Activated naive CD8-positive, alpha-beta T cell (primary cell): ENCODE measurements around the gene CEP97.
"Not testable (repeated sequence)": the region's sequence is repeated elsewhere in the genome, so short reads cannot be mapped to it uniquely, and the experiment has no call there.

ENCODE experiments used
- H3K27ac Mint-ChIP-seq: one replicate; pipeline ENCODE4 v1.8.0; 2021; ENCODE audit warnings: mixed read lengths
- H3K27me3 Mint-ChIP-seq: one replicate; pipeline ENCODE4 v1.8.0; 2021; ENCODE audit warnings: mixed read lengths
- H3K36me3 Mint-ChIP-seq: one replicate; pipeline ENCODE4 v1.8.0; 2021; ENCODE audit warnings: mixed read lengths
- H3K4me1 Mint-ChIP-seq: one replicate; pipeline ENCODE4 v1.8.0; 2021; ENCODE audit warnings: low read depth, mixed read lengths
- H3K4me3 Mint-ChIP-seq: one replicate; pipeline ENCODE4 v1.8.0; 2021; ENCODE audit warnings: mild to moderate bottlenecking, mixed read lengths
- H3K9me3 Mint-ChIP-seq: one replicate; pipeline ENCODE4 v1.8.0; 2021; ENCODE audit warnings: low read depth, mixed read lengths

Gene CEP97

DNA sequence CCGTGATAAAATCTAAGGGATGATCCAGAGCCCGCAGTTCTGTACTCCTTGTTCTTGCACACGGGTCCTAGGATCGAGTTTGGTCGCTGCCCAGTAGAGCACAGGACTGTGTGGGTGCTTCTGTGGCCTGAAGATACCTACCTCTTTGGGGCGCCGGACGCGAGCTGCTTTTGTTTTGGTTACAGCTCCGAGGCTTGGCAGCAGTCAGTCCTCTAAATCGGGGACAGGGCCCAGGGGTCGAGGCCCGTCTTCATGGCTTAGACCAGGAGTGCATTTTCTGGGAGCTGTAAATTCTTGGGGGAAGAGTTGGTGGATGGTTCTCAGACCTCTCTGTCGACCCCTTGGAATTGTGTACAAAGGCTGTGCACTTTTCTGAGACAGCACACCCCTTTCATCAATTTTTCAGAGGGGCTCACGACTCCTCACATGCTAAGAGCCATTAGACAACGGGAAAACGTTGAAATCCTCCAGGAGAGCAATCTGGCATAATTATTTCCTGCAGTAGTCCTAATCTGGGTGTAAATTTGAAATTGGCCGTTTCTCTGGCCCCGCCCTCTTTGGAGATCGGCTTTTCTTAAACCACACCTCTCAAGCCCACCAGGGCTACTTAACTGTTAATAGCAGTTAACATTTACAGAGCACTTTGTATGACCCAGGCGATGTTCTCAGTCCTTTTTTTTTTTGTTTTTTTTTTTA, 928 bp downstream of the CEP97 start:
- peak overlapping the region; percentile 97 for H3K27ac Mint-ChIP-seq
- H3K9me3 Mint-ChIP-seq, result no peaks in the 10 kb centered on the region
- H3K4me1 Mint-ChIP-seq, result peaks cover 40% of the 10 kb centered on the region
- H3K27me3 Mint-ChIP-seq, result no peaks in the 10 kb centered on the region
- peaks cover 6% of the 10 kb centered on the region for H3K36me3 Mint-ChIP-seq
- peak overlapping the region; percentile 97 for H3K4me3 Mint-ChIP-seq

GRCh38 chr3:101725890-101726275, 1.5 kb downstream of the CEP97 start:
- H3K36me3 Mint-ChIP-seq, result peaks cover 6% of the 10 kb centered on the region
- no peaks in the 10 kb centered on the region for H3K27me3 Mint-ChIP-seq
- peaks cover 36% of the 10 kb centered on the region for H3K4me1 Mint-ChIP-seq
- H3K4me3 Mint-ChIP-seq, result peak overlapping the region; percentile 97
- H3K9me3 Mint-ChIP-seq, result no peaks in the 10 kb centered on the region
- peak overlapping the region; percentile 46 for H3K27ac Mint-ChIP-seq

GRCh38 chr3:101729586-101729985, 5.2 kb downstream of the CEP97 start:
- Mint-ChIP-seq H3K4me1 (peaks cover 11% of the 10 kb centered on the region), H3K36me3 (peaks cover 16% of the 10 kb centered on the region), H3K27ac (no peak overlapping the region), H3K27me3 (no peaks in the 10 kb centered on the region), H3K9me3 (no peaks in the 10 kb centered on the region), H3K4me3 (no peak overlapping the region)

DNA sequence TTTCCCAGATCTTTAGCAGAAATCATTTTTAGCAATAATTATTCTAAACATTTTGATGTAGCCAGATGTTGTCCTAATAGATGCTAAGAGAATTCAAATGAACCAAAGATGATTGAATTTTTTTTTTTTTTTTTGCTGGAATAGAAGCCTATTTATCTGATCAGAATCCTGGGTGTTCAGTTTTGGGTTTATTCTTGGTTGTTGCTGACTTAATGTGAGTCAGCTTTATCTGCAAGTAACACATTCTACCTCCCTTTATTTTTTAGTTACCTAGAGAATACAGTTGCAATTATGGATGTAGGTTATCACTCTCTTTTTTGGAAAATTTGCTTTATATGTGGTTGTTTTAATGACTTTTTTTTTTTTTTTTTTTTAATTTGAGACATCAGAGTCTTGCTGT, 6.4 kb downstream of the CEP97 start:
- peaks cover 6% of the 10 kb centered on the region for H3K4me1 Mint-ChIP-seq
- no peaks in the 10 kb centered on the region for H3K27me3 Mint-ChIP-seq
- H3K9me3 Mint-ChIP-seq, result no peaks in the 10 kb centered on the region
- H3K4me3 Mint-ChIP-seq, result no peak overlapping the region
- H3K36me3 Mint-ChIP-seq, result peaks cover 21% of the 10 kb centered on the region
- H3K27ac Mint-ChIP-seq, result no peak overlapping the region

DNA sequence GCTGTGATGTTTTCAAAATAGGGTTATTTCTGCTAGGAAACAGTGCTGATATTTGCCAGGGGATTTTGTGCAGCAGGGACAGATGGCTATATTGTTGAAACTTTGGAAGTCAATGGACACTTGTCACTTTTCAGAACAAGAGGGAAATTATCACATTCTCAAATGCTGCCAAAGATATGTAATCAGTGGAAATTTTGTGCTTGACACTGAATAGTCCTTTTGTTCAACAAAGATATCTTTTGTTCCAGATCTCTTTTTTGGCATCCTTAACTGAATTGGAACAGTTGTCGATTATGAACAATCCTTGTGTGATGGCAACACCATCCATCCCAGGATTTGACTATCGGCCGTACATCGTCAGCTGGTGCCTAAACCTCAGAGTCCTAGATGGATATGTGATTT, 7.8 kb downstream of the CEP97 start:
- H3K4me1 Mint-ChIP-seq, result peaks cover 4% of the 10 kb centered on the region
- no peaks in the 10 kb centered on the region for H3K27me3 Mint-ChIP-seq
- no peak overlapping the region for H3K4me3 Mint-ChIP-seq
- peaks cover 28% of the 10 kb centered on the region for H3K36me3 Mint-ChIP-seq
- no peaks in the 10 kb centered on the region for H3K9me3 Mint-ChIP-seq
- H3K27ac Mint-ChIP-seq, result no peak overlapping the region

DNA sequence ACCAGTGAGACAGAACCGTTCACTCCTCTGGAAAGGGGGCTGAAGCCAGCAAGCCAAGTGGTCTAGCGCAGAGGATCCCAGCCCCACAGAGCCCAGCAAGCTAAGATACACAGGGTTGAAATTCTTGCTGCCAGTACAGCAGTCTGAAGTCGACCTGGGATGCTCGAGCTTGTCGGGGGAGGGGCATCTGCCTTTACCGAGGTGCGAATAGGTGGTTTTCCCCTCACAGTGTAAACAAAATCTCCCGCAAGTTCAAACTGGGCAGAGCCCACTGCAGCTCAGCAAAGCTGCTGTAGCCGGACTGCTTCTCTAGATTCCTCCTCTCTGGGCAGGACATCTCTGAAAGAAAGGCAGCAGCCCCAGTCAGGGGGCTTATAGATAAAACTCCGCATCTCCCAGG, 11.4 kb downstream of the CEP97 start:
- Mint-ChIP-seq H3K4me1 (no peaks in the 10 kb centered on the region), H3K4me3 (no peak overlapping the region), H3K27me3 (no peaks in the 10 kb centered on the region), H3K27ac (no peak overlapping the region), H3K36me3 (peaks cover 24% of the 10 kb centered on the region), H3K9me3 (no peaks in the 10 kb centered on the region)

- not testable (repeated sequence) for H3K27me3 Mint-ChIP-seq
- peaks cover 15% of the 10 kb centered on the region for H3K36me3 Mint-ChIP-seq
Observed at GRCh38 chr3:101741914-101742313, 17.5 kb downstream of the CEP97 start.

GRCh38 chr3:101744811-101745210, 20.4 kb downstream of the CEP97 start:
- H3K9me3 Mint-ChIP-seq, result no peaks in the 10 kb centered on the region

More at GRCh38 chr3:101741914-101742313, 17.5 kb downstream of the CEP97 start:
- H3K27ac Mint-ChIP-seq, H3K4me1 Mint-ChIP-seq, H3K9me3 Mint-ChIP-seq, H3K4me3 Mint-ChIP-seq: not testable (repeated sequence)

GRCh38 chr3:101745934-101746333, 21.5 kb downstream of the CEP97 start:
- H3K27ac Mint-ChIP-seq, H3K4me3 Mint-ChIP-seq, H3K27me3 Mint-ChIP-seq, H3K9me3 Mint-ChIP-seq, H3K4me1 Mint-ChIP-seq: not testable (repeated sequence)
- peaks cover 14% of the 10 kb centered on the region for H3K36me3 Mint-ChIP-seq

More at GRCh38 chr3:101744811-101745210, 20.4 kb downstream of the CEP97 start:
- Mint-ChIP-seq H3K36me3 (peaks cover 12% of the 10 kb centered on the region), H3K4me1 (no peaks in the 10 kb centered on the region), H3K4me3 (no peak overlapping the region), H3K27ac (peak overlapping the region; percentile 17), H3K27me3 (no peaks in the 10 kb centered on the region)

GRCh38 chr3:101753386-101754113, 29.1 kb downstream of the CEP97 start:
- not testable (repeated sequence) for H3K9me3 Mint-ChIP-seq, H3K4me1 Mint-ChIP-seq, H3K4me3 Mint-ChIP-seq, H3K27ac Mint-ChIP-seq, H3K27me3 Mint-ChIP-seq
- H3K36me3 Mint-ChIP-seq, result peaks cover 35% of the 10 kb centered on the region

- no peaks in the 10 kb centered on the region for H3K27me3 Mint-ChIP-seq
- H3K4me3 Mint-ChIP-seq, result no peak overlapping the region
- H3K36me3 Mint-ChIP-seq, result peaks cover 49% of the 10 kb centered on the region
- H3K9me3 Mint-ChIP-seq, result no peaks in the 10 kb centered on the region
- H3K27ac Mint-ChIP-seq, result no peak overlapping the region
- peaks cover 15% of the 10 kb centered on the region for H3K4me1 Mint-ChIP-seq
Observed at GRCh38 chr3:101758224-101758623, 33.8 kb downstream of the CEP97 start.

DNA sequence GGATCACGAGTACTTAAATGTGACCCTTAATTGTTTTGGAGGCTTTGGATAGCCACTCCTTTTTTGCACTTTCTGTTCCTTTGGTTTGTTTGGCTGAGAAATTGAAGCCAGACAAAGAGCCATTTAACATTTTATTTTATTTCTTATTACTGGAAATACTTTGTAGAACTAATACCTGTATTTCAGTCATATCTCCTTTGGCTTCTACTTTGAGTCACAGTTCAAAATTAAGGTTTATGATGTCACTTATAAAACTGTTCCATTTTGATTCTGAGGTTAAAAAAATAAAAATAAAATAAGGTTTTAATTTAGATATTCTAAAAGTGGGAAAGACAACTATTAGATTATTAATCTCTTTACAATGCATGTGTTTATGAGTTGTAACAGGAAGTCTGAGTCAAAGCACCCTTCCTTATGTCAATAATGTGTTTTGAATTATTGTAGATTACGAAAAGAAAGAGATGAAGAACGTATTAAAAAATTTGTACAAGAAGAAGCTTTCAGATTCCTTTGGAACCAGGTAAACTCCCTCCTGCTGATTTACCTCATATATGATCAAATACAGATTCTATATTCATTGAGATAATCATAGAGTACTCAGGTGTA, 37.7 kb downstream of the CEP97 start:
- H3K36me3 Mint-ChIP-seq, result peaks cover 40% of the 10 kb centered on the region
- peaks cover 15% of the 10 kb centered on the region for H3K4me1 Mint-ChIP-seq
- no peak overlapping the region for H3K4me3 Mint-ChIP-seq
- H3K27me3 Mint-ChIP-seq, result no peaks in the 10 kb centered on the region
- H3K27ac Mint-ChIP-seq, result no peak overlapping the region
- no peaks in the 10 kb centered on the region for H3K9me3 Mint-ChIP-seq

- Mint-ChIP-seq H3K4me1 (peaks cover 48% of the 10 kb centered on the region), H3K27ac (peak overlapping the region; percentile 98), H3K4me3 (peak overlapping the region; percentile 97)
- H3K9me3 Mint-ChIP-seq, H3K36me3 Mint-ChIP-seq, H3K27me3 Mint-ChIP-seq: not testable (repeated sequence)
Observed at GRCh38 chr3:101777745-101778281, 53.4 kb downstream of the CEP97 start.

- H3K4me3 Mint-ChIP-seq, result peak overlapping the region; percentile 97
- H3K4me1 Mint-ChIP-seq, result peaks cover 51% of the 10 kb centered on the region
- no peaks in the 10 kb centered on the region for H3K27me3 Mint-ChIP-seq
- H3K27ac Mint-ChIP-seq, result peak overlapping the region; percentile 98
- no peaks in the 10 kb centered on the region for H3K9me3 Mint-ChIP-seq
- H3K36me3 Mint-ChIP-seq, result no peaks in the 10 kb centered on the region
Observed at GRCh38 chr3:101778385-101779046, 54.1 kb downstream of the CEP97 start.
